Adipocyte (in vitro differentiated cells): Measurements from ENCODE around the gene CCR9.
A peak's percentile ranks its signal among the peaks of the same experiment; 100 is the strongest.

Experiments
- DNase-seq: peaks from one replicate; pipeline ENCODE4 v3.0.0-alpha.2; 2015; ENCODE audit warnings: low read depth
- H3K27me3 ChIP-seq: replicated peaks from 2 replicates; pipeline ENCODE4 v1.7.0; 2013; ENCODE audit warnings: mild to moderate bottlenecking, low read length, moderate library complexity; ENCODE audit not compliant: control insufficient read depth, insufficient read depth
- H3K36me3 ChIP-seq: 2 replicates; pipeline ENCODE4 v1.7.0; 2013; ENCODE audit warnings: low read length, mild to moderate bottlenecking, moderate library complexity; ENCODE audit not compliant: control insufficient read depth, insufficient read depth, severe bottlenecking
- H3K4me1 ChIP-seq: 2 replicates; pipeline ENCODE4 v1.7.0; 2013; ENCODE audit warnings: mild to moderate bottlenecking, low read length, moderate library complexity; ENCODE audit not compliant: control insufficient read depth, insufficient read depth
- H3K4me3 ChIP-seq: 2 replicates; pipeline ENCODE4 v1.7.0; 2013; ENCODE audit warnings: mild to moderate bottlenecking, low read length, moderate library complexity
- H3K9ac ChIP-seq: 2 replicates; pipeline ENCODE4 v1.7.0; 2013; ENCODE audit warnings: mild to moderate bottlenecking, low read length, moderate library complexity
- H3K9me3 ChIP-seq: 2 replicates; pipeline ENCODE4 v1.7.0; 2013; ENCODE audit warnings: mild to moderate bottlenecking, low read length, moderate library complexity; ENCODE audit not compliant: control insufficient read depth

CCR9 gene

GRCh38 chr3:45910892-45911291, 24.5 kb downstream of the CCR9 start:
- Histone ChIP-seq H3K9me3 (no peaks in the 10 kb centered on the region), H3K4me1 (peaks cover 27% of the 10 kb centered on the region)

GRCh38 chr3:45911511-45912226, 25.3 kb downstream of the CCR9 start:
- Histone ChIP-seq H3K4me3 (no peak overlapping the region), H3K36me3 (no peaks in the 10 kb centered on the region), H3K9me3 (no peaks in the 10 kb centered on the region), H3K27me3 (no peaks in the 10 kb centered on the region), H3K9ac (no peak overlapping the region), H3K4me1 (peaks cover 25% of the 10 kb centered on the region)
- DNase-seq = no peak

More at GRCh38 chr3:45910892-45911291, 24.5 kb downstream of the CCR9 start:
- Histone ChIP-seq H3K27me3 (no peaks in the 10 kb centered on the region), H3K9ac (no peak overlapping the region), H3K4me3 (no peak overlapping the region), H3K36me3 (no peaks in the 10 kb centered on the region)
- DNase-seq = no peak

GRCh38 chr3:45912435-45912834, 26.1 kb downstream of the CCR9 start:
- no peak overlapping the region for H3K9ac ChIP-seq
- H3K9me3 ChIP-seq = no peaks in the 10 kb centered on the region
- H3K4me1 ChIP-seq = peaks cover 18% of the 10 kb centered on the region
- no peak for DNase-seq
- H3K36me3 ChIP-seq = no peaks in the 10 kb centered on the region
- H3K4me3 ChIP-seq = no peak overlapping the region
- no peaks in the 10 kb centered on the region for H3K27me3 ChIP-seq

DNA sequence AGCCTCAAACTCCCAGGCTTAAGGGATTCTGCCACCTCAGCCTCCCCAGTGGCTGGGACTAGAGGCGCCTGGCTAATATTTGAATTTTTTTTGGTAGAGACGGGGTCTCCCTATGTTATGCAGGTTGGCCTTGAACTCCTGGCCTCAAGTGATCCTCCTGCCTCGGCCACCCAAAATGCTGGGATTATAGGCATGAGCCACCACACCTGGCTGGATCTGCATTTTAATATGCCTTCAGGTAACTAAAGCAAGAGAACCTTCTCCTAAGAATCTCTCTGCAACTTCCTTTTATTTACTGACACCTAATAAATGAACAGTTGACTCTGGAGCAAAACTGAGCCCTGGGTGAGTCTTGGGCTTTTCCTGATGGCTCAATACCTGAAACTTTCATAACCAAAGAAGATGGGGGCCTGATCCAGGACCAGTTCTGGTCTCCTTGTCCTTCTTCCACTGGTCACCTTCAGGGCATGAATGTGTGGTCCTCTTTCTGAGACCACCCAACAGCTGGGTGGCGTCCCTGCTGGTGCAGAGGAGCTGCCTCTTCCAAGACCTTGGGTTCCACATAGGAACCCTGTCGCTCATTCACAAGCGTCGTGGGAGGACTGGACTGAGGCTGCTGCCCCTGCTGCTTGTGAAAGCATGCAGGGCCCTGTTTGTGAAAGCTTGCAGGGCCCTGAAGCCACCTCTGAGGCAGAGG, 28.2 kb downstream of the CCR9 start:
- Histone ChIP-seq H3K27me3 (no peaks in the 10 kb centered on the region), H3K9me3 (no peaks in the 10 kb centered on the region), H3K4me1 (peaks cover 10% of the 10 kb centered on the region), H3K36me3 (peaks cover 5% of the 10 kb centered on the region), H3K9ac (no peak overlapping the region), H3K4me3 (no peak overlapping the region)
- no peak for DNase-seq

- Histone ChIP-seq H3K4me1 (peaks cover 10% of the 10 kb centered on the region), H3K9ac (no peak overlapping the region), H3K27me3 (no peaks in the 10 kb centered on the region), H3K9me3 (no peaks in the 10 kb centered on the region), H3K4me3 (no peak overlapping the region), H3K36me3 (peaks cover 7% of the 10 kb centered on the region)
- no peak for DNase-seq
These were observed 28.7 kb downstream of the CCR9 start for GRCh38 chr3:45915059-45915439.

GRCh38 chr3:45915518-45916231, 29.3 kb downstream of the CCR9 start:
- peak; percentile 77 for DNase-seq
- no peak overlapping the region for H3K9ac ChIP-seq
- no peaks in the 10 kb centered on the region for H3K27me3 ChIP-seq
- H3K4me3 ChIP-seq = no peak overlapping the region
- no peaks in the 10 kb centered on the region for H3K9me3 ChIP-seq
- peaks cover 10% of the 10 kb centered on the region for H3K4me1 ChIP-seq
- H3K36me3 ChIP-seq = peaks cover 8% of the 10 kb centered on the region

GRCh38 chr3:45917146-45917898, 31.0 kb downstream of the CCR9 start:
- peaks cover 10% of the 10 kb centered on the region for H3K4me1 ChIP-seq

GRCh38 chr3:45921158-45922038, 35.1 kb downstream of the CCR9 start:
- no peaks in the 10 kb centered on the region for H3K9me3 ChIP-seq
- DNase-seq = no peak
- H3K4me1 ChIP-seq = no peaks in the 10 kb centered on the region
- no peak overlapping the region for H3K4me3 ChIP-seq
- no peak overlapping the region for H3K9ac ChIP-seq
- peaks cover 39% of the 10 kb centered on the region for H3K36me3 ChIP-seq
- no peaks in the 10 kb centered on the region for H3K27me3 ChIP-seq

More at GRCh38 chr3:45917146-45917898, 31.0 kb downstream of the CCR9 start:
- no peaks in the 10 kb centered on the region for H3K27me3 ChIP-seq
- no peak overlapping the region for H3K9ac ChIP-seq
- no peak overlapping the region for H3K4me3 ChIP-seq
- H3K9me3 ChIP-seq = no peaks in the 10 kb centered on the region
- DNase-seq = no peak
- peaks cover 24% of the 10 kb centered on the region for H3K36me3 ChIP-seq

- Histone ChIP-seq H3K9me3 (no peaks in the 10 kb centered on the region), H3K4me3 (no peak overlapping the region), H3K27me3 (no peaks in the 10 kb centered on the region), H3K9ac (no peak overlapping the region), H3K4me1 (no peaks in the 10 kb centered on the region), H3K36me3 (peaks cover 39% of the 10 kb centered on the region)
- DNase-seq = no peak
These were observed 35.6 kb downstream of the CCR9 start for GRCh38 chr3:45922039-45922326.

- H3K9me3 ChIP-seq = no peaks in the 10 kb centered on the region
- no peak overlapping the region for H3K9ac ChIP-seq
- peaks cover 39% of the 10 kb centered on the region for H3K36me3 ChIP-seq
- H3K4me3 ChIP-seq = no peak overlapping the region
- peaks cover 6% of the 10 kb centered on the region for H3K4me1 ChIP-seq
- DNase-seq = no peak
- no peaks in the 10 kb centered on the region for H3K27me3 ChIP-seq
These were observed 36.7 kb downstream of the CCR9 start for GRCh38 chr3:45922950-45923590.
